ENCODE results near the gene SPNS2. TPM values are rescaled to one million over a fixed set of nuclear protein-coding genes. Genes with fewer than 3 reads are reported as not detected.

SPNS2 gene
- total RNA-seq, 1 donor from 2014 or later: 0.34 TPM

DNA sequence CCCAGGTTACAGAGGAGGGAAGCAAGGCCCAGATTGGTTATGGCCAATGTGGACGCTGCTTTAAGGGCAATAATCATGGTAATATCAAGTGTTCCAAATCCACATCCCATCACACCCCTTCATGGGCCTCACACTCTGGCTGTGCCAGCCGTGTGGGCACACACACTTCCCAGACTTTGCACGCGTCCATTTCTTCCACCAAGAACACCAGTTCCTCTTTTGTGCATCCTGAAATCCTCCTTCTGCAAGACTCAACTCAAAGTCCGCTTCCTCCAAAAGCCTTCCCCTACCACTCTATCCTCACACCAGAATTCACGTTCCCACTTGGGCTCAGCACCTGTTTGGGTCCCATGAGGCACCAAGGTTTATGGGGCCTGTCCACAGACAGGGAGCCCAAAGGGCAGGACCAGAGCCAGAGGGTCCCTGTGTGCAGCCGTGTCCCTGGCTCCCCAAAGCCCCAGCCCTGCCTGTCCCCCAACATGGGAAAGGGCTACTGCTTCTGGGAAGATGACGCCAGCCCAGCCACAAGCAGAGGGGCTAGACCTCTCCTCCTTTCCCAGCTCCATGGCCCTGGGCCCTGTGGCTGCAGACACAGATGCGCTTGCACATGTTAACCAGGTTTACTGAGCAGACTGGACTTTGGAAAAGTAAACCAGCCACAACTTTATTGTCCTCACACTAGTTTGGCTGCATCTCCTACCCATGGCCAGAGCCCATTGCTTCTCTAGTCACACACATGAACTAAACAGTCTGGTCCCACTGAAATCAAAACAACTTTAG is 44.7 kb upstream of the SPNS2 start:
- Histone ChIP-seq H3F3A (ENCODE audit: low read depth) (no peaks in the 10 kb centered on the region), H3K27ac (no peak overlapping the region), H4K20me1 (ENCODE audit: low read depth) (no peaks in the 10 kb centered on the region), H3K4me2 (no peak overlapping the region), H3K4me3 (no peak overlapping the region), H3K4me1 (no peaks in the 10 kb centered on the region), H3K27me3 (no peaks in the 10 kb centered on the region), H3K36me3 (no peaks in the 10 kb centered on the region), H3K9ac (no peak overlapping the region), H3K9me3 (ENCODE audit: low read depth) (no peaks in the 10 kb centered on the region), H3K79me2 (ENCODE audit: low read depth) (no peaks in the 10 kb centered on the region), H2AFZ (replicated peaks) (no peak overlapping the region)
- H3K36me3 Mint-ChIP-seq: no peaks in the 10 kb centered on the region
- H3K27ac Mint-ChIP-seq: no peak overlapping the region
- TF ChIP-seq EZH2 (IDR thresholded peaks at IDR 0.05) (no peak), EZH2phosphoT487 (IDR thresholded peaks at IDR 0.05) (no peak)
- TF ChIP-seq, protein P1, sequence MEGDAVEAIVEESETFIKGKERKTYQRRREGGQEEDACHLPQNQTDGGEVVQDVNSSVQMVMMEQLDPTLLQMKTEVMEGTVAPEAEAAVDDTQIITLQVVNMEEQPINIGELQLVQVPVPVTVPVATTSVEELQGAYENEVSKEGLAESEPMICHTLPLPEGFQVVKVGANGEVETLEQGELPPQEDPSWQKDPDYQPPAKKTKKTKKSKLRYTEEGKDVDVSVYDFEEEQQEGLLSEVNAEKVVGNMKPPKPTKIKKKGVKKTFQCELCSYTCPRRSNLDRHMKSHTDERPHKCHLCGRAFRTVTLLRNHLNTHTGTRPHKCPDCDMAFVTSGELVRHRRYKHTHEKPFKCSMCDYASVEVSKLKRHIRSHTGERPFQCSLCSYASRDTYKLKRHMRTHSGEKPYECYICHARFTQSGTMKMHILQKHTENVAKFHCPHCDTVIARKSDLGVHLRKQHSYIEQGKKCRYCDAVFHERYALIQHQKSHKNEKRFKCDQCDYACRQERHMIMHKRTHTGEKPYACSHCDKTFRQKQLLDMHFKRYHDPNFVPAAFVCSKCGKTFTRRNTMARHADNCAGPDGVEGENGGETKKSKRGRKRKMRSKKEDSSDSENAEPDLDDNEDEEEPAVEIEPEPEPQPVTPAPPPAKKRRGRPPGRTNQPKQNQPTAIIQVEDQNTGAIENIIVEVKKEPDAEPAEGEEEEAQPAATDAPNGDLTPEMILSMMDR (IDR thresholded peaks at IDR 0.05): no peak
- no peak overlapping the region for H3K4me3 Mint-ChIP-seq
- no peaks in the 10 kb centered on the region for H3K9me3 Mint-ChIP-seq
- DNase-seq (ENCODE audit: low spot score): no peak
- H3K27me3 Mint-ChIP-seq (ENCODE audit: insufficient read depth, low read depth): peaks cover 13% of the 10 kb centered on the region
- no peaks in the 10 kb centered on the region for H3K4me1 Mint-ChIP-seq

DNA sequence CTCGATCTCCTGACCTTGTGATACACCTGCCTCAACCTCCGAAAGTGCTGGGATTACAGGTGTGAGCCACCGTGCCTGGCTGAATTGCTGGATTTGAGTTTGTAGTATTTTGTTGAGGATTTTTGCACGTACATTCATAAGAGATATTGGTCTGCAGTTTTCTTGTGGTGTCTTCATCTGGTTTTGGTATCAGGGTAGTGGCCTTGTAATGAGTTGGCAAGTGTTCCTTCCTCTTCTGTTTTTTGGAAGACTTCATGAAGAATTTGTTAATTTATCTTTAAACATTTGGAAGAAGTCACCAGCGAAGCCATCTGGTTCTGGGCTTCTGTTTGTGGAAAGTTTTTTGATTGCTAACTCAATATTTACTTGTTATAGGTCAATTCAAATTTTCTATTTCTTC is 38.0 kb upstream of the SPNS2 start:
- Histone ChIP-seq H3K9ac (no peak overlapping the region), H3K36me3 (no peaks in the 10 kb centered on the region), H3K27ac (no peak overlapping the region), H4K20me1 (ENCODE audit: low read depth) (no peaks in the 10 kb centered on the region), H3K27me3 (no peaks in the 10 kb centered on the region), H2AFZ (replicated peaks) (no peak overlapping the region), H3K4me3 (no peak overlapping the region), H3K79me2 (ENCODE audit: low read depth) (no peaks in the 10 kb centered on the region), H3K4me2 (no peak overlapping the region), H3F3A (ENCODE audit: low read depth) (no peaks in the 10 kb centered on the region), H3K4me1 (no peaks in the 10 kb centered on the region), H3K9me3 (ENCODE audit: low read depth) (no peaks in the 10 kb centered on the region)
- peaks cover 11% of the 10 kb centered on the region for H3K27me3 Mint-ChIP-seq (ENCODE audit: insufficient read depth, low read depth)
- no peak overlapping the region for H3K27ac Mint-ChIP-seq
- H3K36me3 Mint-ChIP-seq: no peaks in the 10 kb centered on the region
- H3K9me3 Mint-ChIP-seq: peaks cover 5% of the 10 kb centered on the region
- H3K4me1 Mint-ChIP-seq: no peaks in the 10 kb centered on the region
- no peak overlapping the region for H3K4me3 Mint-ChIP-seq
- TF ChIP-seq, protein P1 (IDR thresholded peaks at IDR 0.05): no peak
- TF ChIP-seq EZH2phosphoT487 (IDR thresholded peaks at IDR 0.05) (no peak), EZH2 (IDR thresholded peaks at IDR 0.05) (no peak)
- no peak for DNase-seq (ENCODE audit: low spot score)

DNA sequence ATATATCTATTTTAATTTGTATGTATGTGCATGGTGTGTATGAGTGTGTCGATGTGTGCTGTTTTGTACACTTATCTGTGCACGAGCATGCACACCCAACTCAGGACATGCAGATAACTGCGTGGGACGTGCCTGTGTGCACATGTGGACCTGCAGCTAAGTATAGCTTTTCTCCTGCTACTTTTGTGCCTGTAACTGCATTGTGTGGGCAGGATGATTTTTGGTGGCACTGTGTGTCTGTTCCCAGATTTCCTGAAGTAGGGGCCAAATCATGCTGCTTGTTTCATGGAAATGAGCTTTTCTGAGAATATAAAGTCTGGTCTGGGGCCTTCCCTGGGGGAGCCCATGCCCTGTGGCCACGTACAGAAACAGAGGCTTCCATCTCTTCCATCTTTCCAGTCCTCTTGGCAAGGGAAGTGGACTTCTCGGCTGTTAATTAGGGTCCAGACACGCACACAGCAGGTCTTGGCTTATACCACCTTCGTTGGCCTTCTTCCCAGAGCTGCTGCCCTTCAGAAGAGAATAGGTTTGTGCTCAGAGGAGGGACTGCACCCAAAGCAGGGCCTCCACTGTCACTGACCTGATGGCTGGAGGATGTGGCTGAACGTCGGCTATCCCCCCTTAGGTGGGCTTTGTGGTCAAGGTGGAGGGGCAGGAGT is 34.7 kb upstream of the SPNS2 start:
- TF ChIP-seq EZH2 (IDR thresholded peaks at IDR 0.05) (no peak), EZH2phosphoT487 (IDR thresholded peaks at IDR 0.05) (no peak)
- TF ChIP-seq, protein P1 (IDR thresholded peaks at IDR 0.05): no peak
- Histone ChIP-seq H3K4me1 (no peaks in the 10 kb centered on the region), H3K79me2 (ENCODE audit: low read depth) (no peaks in the 10 kb centered on the region), H3K36me3 (no peaks in the 10 kb centered on the region), H3K4me3 (no peak overlapping the region), H3F3A (ENCODE audit: low read depth) (no peaks in the 10 kb centered on the region), H3K27ac (no peak overlapping the region), H4K20me1 (ENCODE audit: low read depth) (no peaks in the 10 kb centered on the region), H3K27me3 (no peaks in the 10 kb centered on the region), H2AFZ (replicated peaks) (no peak overlapping the region), H3K4me2 (no peak overlapping the region), H3K9me3 (ENCODE audit: low read depth) (no peaks in the 10 kb centered on the region), H3K9ac (no peak overlapping the region)
- no peak overlapping the region for H3K4me3 Mint-ChIP-seq
- peaks cover 5% of the 10 kb centered on the region for H3K27me3 Mint-ChIP-seq (ENCODE audit: insufficient read depth, low read depth)
- H3K27ac Mint-ChIP-seq: no peak overlapping the region
- no peaks in the 10 kb centered on the region for H3K36me3 Mint-ChIP-seq
- H3K4me1 Mint-ChIP-seq: peaks cover 4% of the 10 kb centered on the region
- DNase-seq (ENCODE audit: low spot score): no peak
- peaks cover 5% of the 10 kb centered on the region for H3K9me3 Mint-ChIP-seq

Measured in neural progenitor cell (in vitro differentiated cells).